Hepatocyte (in vitro differentiated cells): ENCODE results near the gene MAD1L1. TPM values are rescaled to one million over a fixed set of nuclear protein-coding genes. Genes with fewer than 3 reads are reported as not detected.

Experiments used
- DNase-seq: peaks from one replicate; pipeline ENCODE4 v3.0.0-alpha.2; 2016; ENCODE audit warnings: low spot score
- H2AFZ ChIP-seq: fragments of 200-600 bp; sonication (generic); 2 replicates; pipeline ENCODE4 v1.6.0; 2016; ENCODE audit warnings: antibody characterized with exemption, mild to moderate bottlenecking
- H3K27ac ChIP-seq: fragments of 200-600 bp; sonication (generic); 2 replicates; pipeline ENCODE4 v1.5.1; 2016; ENCODE audit warnings: mild to moderate bottlenecking
- H3K27me3 ChIP-seq: fragments of 200-600 bp; sonication (generic); 2 replicates; pipeline ENCODE4 v1.6.1; 2016
- H3K36me3 ChIP-seq: fragments of 200-600 bp; sonication (generic); replicated peaks from 2 replicates; pipeline ENCODE4 v1.5.1; 2016; ENCODE audit warnings: low read depth; ENCODE audit not compliant: insufficient read depth
- H3K4me1 ChIP-seq: fragments of 200-600 bp; sonication (generic); 2 replicates; pipeline ENCODE4 v1.5.1; 2016; ENCODE audit warnings: mild to moderate bottlenecking, moderate library complexity; ENCODE audit not compliant: insufficient read depth
- H3K4me2 ChIP-seq: fragments of 200-600 bp; sonication (generic); 2 replicates; pipeline ENCODE4 v1.6.0; 2016
- H3K4me3 ChIP-seq: fragments of 200-600 bp; sonication (generic); 2 replicates; pipeline ENCODE4 v1.5.1; 2016; ENCODE audit warnings: mild to moderate bottlenecking
- H3K79me2 ChIP-seq: fragments of 200-600 bp; sonication (generic); 2 replicates; pipeline ENCODE4 v1.6.0; 2017; ENCODE audit warnings: mild to moderate bottlenecking
- H3K9me2 ChIP-seq: fragments of 200-600 bp; sonication (generic); replicated peaks from 2 replicates; pipeline ENCODE4 v1.6.0; 2017; ENCODE audit warnings: mild to moderate bottlenecking; ENCODE audit not compliant: insufficient read depth
- H3K9me3 ChIP-seq: fragments of 200-600 bp; sonication (generic); 2 replicates; pipeline ENCODE4 v1.5.1; 2016; ENCODE audit warnings: low read depth, mild to moderate bottlenecking
- H4K20me1 ChIP-seq: fragments of 200-600 bp; sonication (generic); 2 replicates; pipeline ENCODE4 v1.6.0; 2016; ENCODE audit warnings: mild to moderate bottlenecking; ENCODE audit not compliant: insufficient read depth, poor library complexity, severe bottlenecking
- EZH2 ChIP-seq: fragments of 200-600 bp; sonication (generic); IDR thresholded peaks from 2 replicates; pipeline ENCODE4 v1.6.1; 2016; ENCODE audit warnings: antibody characterized with exemption, mild to moderate bottlenecking, borderline replicate concordance
- EZH2phosphoT487 ChIP-seq: fragments of 200-600 bp; sonication (generic); IDR thresholded peaks from one replicate; pipeline ENCODE4 v1.6.1; 2018; ENCODE audit warnings: antibody characterized with exemption, mild to moderate bottlenecking, low read depth, moderate library complexity; ENCODE audit not compliant: unreplicated experiment, severe bottlenecking
- WGBS: methylation state at CpG from one replicate; pipeline ENCODE4 v1.1.6; 2016; ENCODE audit warnings: low lambda C conversion rate; ENCODE audit errors: missing lambda C conversion rate; 5-methylcytosine and 5-hydroxymethylcytosine counted together
- polyA plus RNA-seq: library from polyadenylated mRNA; unstranded; fragments of >200 nt; fragmentation: Nextera tagmentation; extraction: Ambion mirVana; gene quantifications from 2 replicates; pipeline ENCODE4 v1.2.1, GENCODE V29; 2016
- total RNA-seq: library from RNA; depleted of rRNA; stranded (reverse); fragments of >200 nt; gene quantifications from 2 replicates; pipeline ENCODE4 v1.2.3, GENCODE V29; 2014
- TF ChIP-seq, protein P1 (sequence below): fragments of 200-600 bp; sonication (generic); IDR thresholded peaks from 2 replicates; pipeline ENCODE4 v1.5.1; 2016; ENCODE audit warnings: antibody characterized with exemption, mild to moderate bottlenecking; ENCODE audit not compliant: poor library complexity

Gene MAD1L1
- total and polyA plus RNA-seq, 2 experiments from 2014 or later, result 30.7 to 31.0 TPM

DNA sequence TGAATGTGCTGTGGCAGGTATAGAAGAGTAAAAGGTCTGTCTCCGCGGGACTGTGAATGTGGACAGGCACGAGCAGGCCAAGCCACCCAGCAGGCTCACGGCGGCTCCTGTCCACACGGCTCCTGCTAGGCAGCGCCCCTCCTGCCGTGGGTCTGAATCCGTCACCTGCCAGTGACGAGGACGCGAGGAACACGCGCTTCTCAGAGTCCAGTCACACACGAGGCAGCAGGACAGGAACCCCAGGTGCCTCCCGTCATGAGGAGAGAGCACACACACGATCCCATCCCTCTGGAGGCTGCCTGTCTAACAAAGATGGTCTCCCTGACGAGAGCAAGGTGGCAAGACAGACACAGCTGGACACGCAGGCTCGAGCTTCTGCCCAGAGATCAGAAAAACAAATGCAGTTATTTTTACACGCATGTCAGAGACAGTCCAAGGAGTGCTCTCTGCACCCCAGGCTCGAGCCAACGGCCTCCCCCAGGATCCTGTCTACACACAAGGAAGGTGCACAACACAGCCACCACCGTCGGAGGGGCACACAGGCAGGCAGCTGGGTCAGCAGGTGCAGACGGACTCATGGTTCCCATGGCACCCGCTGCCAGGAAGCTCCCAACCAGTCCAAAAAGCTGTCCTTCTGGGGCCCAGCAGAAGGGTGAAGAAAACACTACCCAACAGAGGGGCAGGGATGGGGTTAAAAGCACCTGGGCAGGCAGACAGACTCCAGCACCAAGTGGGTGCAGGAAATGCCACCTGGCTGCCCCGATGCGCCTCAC lies 103.2 kb downstream of the MAD1L1 start:
- Histone ChIP-seq H3K4me3 (no peak overlapping the region), H3K27me3 (no peaks in the 10 kb centered on the region), H3K36me3 (no peaks in the 10 kb centered on the region), H3K9me3 (no peaks in the 10 kb centered on the region), H3K4me1 (no peaks in the 10 kb centered on the region), H4K20me1 (no peaks in the 10 kb centered on the region), H3K79me2 (no peaks in the 10 kb centered on the region), H3K27ac (no peak overlapping the region), H3K9me2 (no peaks in the 10 kb centered on the region), H3K4me2 (no peak overlapping the region), H2AFZ (no peak overlapping the region)
- no peak for DNase-seq
- TF ChIP-seq EZH2phosphoT487 (no peak), EZH2 (no peak)
- TF ChIP-seq, protein P1, sequence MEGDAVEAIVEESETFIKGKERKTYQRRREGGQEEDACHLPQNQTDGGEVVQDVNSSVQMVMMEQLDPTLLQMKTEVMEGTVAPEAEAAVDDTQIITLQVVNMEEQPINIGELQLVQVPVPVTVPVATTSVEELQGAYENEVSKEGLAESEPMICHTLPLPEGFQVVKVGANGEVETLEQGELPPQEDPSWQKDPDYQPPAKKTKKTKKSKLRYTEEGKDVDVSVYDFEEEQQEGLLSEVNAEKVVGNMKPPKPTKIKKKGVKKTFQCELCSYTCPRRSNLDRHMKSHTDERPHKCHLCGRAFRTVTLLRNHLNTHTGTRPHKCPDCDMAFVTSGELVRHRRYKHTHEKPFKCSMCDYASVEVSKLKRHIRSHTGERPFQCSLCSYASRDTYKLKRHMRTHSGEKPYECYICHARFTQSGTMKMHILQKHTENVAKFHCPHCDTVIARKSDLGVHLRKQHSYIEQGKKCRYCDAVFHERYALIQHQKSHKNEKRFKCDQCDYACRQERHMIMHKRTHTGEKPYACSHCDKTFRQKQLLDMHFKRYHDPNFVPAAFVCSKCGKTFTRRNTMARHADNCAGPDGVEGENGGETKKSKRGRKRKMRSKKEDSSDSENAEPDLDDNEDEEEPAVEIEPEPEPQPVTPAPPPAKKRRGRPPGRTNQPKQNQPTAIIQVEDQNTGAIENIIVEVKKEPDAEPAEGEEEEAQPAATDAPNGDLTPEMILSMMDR, result no peak
- WGBS, result 89% methylated on average over 29 of the region's 29 CpGs

DNA sequence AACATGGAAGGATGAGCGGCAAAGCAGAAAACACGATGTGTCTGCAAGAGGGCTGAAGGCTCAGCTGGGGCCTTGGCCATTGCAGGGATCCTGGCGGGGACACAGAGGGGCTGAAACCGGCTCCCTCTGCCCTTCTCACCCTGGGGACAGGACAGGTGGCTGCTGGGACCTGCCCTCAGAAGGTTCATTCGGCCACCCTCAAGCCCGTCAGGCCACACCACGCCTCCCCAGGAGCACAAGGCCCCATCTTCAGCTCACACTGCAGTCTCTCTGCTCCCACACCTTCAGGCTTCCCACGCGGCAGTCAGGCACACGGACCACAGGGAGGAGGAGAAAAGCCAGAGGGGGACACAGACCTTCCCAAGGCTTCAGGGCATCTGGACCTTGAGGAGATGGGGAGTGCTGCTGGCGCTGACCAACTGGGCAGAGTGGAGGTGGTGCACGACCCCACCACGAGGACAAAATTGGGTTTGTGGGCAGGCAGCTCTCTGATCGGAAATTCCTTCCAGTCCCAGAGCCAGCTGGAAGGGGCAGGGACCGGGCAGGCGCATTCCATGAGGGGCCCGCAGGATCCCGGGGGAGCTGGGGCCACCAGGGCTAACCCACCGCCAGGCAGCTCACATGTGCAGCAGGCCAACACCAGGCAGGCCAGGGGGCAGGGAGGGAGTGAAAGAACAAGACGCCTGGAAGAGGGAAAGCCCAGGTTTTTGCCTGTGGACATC lies 104.0 kb downstream of the MAD1L1 start:
- TF ChIP-seq EZH2 (no peak), EZH2phosphoT487 (no peak)
- TF ChIP-seq, protein P1, result no peak
- no peaks in the 10 kb centered on the region for H3K27me3 ChIP-seq
- H4K20me1 ChIP-seq, result no peaks in the 10 kb centered on the region
- H3K4me1 ChIP-seq, result no peaks in the 10 kb centered on the region
- H2AFZ ChIP-seq, result no peak overlapping the region
- H3K9me3 ChIP-seq, result no peaks in the 10 kb centered on the region
- no peaks in the 10 kb centered on the region for H3K36me3 ChIP-seq
- H3K27ac ChIP-seq, result no peak overlapping the region
- WGBS, result 78% methylated on average over 20 of the region's 20 CpGs
- DNase-seq, result no peak
- no peaks in the 10 kb centered on the region for H3K9me2 ChIP-seq
- H3K79me2 ChIP-seq, result no peaks in the 10 kb centered on the region
- H3K4me3 ChIP-seq, result no peak overlapping the region
- H3K4me2 ChIP-seq, result no peak overlapping the region

DNA sequence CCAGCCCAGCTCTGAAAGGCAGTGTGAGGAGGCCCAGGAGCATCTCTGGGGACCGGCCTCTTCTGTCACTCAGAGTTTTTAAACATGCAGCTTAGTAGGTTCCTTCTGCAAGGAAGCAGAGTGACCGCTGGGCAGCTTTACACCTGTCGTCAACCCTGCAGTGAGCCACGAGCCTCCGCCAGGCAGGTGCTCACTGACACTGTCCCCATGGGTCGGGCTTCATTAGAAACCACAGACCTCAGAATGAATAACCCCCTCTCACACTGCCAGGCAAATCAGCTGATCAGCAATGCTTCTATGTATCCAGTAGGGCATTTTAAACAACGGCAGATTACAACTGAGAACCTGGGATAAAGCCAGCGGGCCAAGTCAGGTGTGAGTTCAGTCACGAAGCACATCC lies 106.1 kb downstream of the MAD1L1 start:
- H3K27ac ChIP-seq, result no peak overlapping the region
- TF ChIP-seq, protein P1, result no peak
- TF ChIP-seq EZH2 (no peak), EZH2phosphoT487 (no peak)
- H3K9me2 ChIP-seq, result no peaks in the 10 kb centered on the region
- WGBS, result 97% methylated on average over 9 of the region's 9 CpGs
- H3K9me3 ChIP-seq, result no peaks in the 10 kb centered on the region
- no peaks in the 10 kb centered on the region for H4K20me1 ChIP-seq
- no peaks in the 10 kb centered on the region for H3K27me3 ChIP-seq
- H2AFZ ChIP-seq, result no peak overlapping the region
- DNase-seq, result no peak
- H3K36me3 ChIP-seq, result no peaks in the 10 kb centered on the region
- no peak overlapping the region for H3K4me3 ChIP-seq
- no peaks in the 10 kb centered on the region for H3K4me1 ChIP-seq
- H3K4me2 ChIP-seq, result no peak overlapping the region
- H3K79me2 ChIP-seq, result no peaks in the 10 kb centered on the region
